Stimulated activated CD8-positive, alpha-beta memory T cell treated with anti-CD3 and anti-CD28 coated beads, Interleukin-15, amount 100 ng/mL, for 1 hour (primary cell): ENCODE measurements around the gene ANAPC2.

Experiments used
- DNase-seq: peaks from one replicate; pipeline ENCODE4 v3.0.0-alpha.2; 2020; ENCODE audit warnings: low read depth

The ANAPC2 gene

GRCh38 chr9:137192859-137193258, 4.5 kb upstream of the ANAPC2 start:
- DNase-seq: no peak

GRCh38 chr9:137192448-137192780, 4.1 kb upstream of the ANAPC2 start:
- no peak for DNase-seq

DNA sequence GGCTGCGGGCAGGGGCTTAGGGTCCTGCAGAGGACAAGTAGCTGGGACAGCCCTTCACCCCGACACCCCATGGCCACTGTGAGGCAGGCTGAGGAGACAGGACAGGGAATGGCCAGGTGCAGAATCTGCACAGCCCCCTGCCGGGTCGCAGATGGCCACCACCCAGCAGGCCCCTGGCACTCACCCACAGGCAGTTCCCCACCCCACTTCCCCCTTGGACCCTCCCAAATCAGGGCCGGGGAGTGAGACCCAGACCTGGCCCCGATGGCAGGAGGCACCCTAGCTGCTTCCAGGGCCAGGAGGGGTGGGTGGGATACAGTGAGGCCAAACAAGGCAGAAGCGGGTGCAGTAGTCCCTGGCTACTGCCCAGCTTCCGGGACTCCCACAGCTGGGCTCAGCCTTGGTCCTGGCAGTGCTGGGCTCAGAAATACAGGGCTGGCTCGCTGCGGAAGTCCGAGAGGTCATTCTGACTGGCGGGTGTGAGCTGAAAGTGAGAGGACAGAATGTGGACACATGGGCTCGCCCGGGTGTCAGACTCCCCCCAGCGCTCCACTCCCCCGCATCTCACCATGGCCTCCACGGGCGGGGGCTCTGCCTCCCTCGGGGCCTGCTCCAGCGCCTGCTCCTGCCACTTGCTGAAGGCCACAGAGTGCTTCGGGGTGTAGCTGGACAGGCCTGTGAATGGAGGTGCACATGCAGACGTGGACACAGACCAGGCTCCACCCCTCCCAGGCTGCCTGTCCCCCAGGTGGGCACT, 3.5 kb upstream of the ANAPC2 start:
- DNase-seq: no peak

- DNase-seq: no peak
These were observed 2.9 kb upstream of the ANAPC2 start for GRCh38 chr9:137191245-137191644.

- DNase-seq: no peak
These were observed 2.0 kb upstream of the ANAPC2 start for GRCh38 chr9:137190315-137190856.

DNA sequence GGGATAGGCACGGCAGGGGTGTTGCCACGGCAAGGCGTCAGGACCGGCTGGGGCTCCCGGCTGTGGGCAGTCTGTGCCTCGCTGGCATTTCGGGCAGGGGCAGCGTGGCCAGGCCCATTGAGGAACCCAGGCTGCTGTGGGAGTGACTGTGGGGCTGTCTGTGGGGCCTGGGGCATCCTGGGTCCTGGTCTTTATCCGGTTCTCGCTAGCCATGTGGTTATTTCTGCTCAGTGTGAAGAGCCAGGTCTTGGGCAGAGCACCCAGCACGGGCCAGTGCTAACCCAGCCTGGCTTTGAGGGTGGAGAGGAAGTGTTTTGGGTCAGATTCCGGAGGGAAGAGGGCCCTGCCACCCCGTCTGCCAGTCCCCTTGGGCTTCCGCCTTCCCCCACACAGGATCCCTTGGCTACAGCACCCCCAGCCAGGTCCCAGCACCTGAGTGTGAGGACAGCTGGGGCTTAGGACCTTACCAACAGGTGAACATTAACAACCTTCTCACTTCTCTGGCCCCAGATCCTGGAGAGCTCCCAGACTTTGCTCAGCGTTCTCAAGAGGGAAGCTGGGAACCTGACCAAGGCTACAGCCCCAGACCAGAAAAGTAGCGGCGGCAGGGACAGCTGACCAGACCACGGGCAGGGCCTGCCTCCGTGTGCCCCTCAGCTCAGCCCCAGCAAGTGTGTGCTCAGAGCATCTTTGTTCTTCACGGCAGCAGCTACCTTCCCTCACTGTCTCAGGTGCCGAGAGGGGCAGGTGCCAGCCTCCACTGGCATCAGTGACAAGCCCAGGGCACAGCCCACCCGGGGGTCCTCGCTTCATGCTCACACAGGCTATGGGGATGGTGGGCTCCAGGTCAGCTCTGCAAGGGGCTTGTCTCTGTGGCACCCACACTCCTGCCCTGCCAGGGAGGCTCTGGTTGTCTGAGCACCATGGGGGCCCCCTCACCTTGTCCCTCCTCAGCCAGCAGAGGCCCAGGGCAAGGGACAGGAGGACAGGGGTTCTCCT, 1.2 kb upstream of the ANAPC2 start:
- no peak for DNase-seq

- no peak for DNase-seq
These were observed 272 bp downstream of the ANAPC2 start for GRCh38 chr9:137188086-137188489.

DNA sequence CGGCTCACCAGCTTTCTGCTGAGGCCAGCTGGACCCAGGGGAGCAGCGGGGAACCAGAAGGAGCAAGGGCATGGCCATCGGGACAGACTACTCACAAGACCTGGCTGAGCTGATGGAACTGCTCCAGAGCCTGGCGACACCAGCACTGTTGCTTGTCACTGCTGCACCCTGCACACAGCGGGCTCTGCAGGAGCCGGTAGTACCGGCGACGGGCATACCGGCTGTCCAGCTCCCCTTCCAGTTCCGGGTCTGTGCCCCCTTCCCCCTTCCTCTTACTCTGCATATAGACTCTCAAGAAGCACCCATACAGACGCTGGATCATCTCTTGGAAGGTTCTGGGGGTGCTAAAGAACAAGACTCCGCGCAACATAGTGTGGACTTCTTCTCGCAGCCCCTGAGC, 974 bp downstream of the ANAPC2 start:
- DNase-seq: no peak

- no peak for DNase-seq
These were observed 2.0 kb downstream of the ANAPC2 start for GRCh38 chr9:137186385-137186784.

- no peak for DNase-seq
These were observed 2.4 kb downstream of the ANAPC2 start for GRCh38 chr9:137185921-137186320.

DNA sequence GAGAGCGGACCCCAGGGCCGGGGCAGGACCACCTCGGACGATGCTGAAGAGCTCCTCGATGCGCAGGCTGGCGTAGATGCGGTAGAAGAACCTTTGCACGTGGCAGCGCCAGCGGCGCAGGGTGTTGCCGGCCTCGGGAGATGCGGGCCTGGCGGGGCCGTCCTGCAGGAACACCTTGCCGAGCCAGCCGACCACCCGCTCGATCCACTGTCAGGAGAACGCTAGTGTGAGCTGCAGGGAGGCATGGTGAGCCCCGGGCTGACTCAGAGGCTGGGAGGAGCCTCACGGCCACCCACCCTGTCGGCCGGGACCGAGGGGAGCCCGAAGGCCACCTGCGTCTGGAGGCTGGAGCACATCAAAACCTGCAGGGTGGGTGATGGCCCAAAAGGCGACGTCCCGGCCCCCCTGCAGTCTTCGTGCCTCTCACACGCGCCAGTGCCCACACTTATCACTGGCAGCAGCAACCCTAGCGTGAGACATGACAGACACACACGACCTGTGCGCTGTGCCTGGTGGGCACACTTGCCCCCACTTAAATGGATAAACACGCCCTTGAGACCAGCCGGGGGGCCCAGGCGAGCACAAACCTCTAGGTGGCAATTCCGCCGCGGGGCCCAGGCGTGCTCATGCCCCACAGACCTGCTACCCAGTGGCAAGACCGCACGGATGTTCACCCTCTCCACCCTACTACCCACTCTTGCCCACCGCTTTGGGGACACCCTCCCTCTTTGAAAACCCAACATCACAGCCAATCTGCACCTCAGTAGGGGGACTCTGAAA, 3.3 kb downstream of the ANAPC2 start:
- DNase-seq: no peak

DNA sequence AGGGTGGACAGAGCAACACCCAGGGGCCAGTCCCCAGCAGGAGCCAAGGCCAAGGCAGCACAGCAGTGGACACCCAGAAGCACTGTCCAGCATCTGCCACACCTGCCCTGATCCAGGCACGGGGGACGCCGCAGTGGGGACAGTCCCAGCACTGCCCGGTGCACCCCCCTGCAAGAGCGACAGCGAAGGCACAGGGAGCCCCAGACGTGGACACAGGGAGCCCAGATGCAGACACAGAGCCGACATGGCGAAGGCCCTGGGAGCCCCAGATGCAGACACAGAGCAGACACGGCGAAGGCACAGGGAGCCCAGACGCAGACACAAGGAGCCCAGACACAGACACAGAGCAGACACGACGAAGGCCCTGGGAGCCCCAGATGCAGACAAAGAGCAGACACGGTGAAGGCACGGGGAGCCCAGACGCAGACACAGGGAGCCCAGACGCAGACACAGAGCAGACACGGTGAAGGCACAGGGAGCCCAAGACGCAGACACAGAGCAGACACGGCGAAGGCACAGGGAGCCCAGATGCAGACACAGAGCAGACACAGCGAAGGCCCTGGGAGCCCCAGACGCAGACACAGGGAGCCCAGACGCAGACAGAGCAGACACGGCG, 4.3 kb downstream of the ANAPC2 start:
- DNase-seq: no peak

- DNase-seq: no peak
These were observed 5.5 kb downstream of the ANAPC2 start for GRCh38 chr9:137182836-137183235.

DNA sequence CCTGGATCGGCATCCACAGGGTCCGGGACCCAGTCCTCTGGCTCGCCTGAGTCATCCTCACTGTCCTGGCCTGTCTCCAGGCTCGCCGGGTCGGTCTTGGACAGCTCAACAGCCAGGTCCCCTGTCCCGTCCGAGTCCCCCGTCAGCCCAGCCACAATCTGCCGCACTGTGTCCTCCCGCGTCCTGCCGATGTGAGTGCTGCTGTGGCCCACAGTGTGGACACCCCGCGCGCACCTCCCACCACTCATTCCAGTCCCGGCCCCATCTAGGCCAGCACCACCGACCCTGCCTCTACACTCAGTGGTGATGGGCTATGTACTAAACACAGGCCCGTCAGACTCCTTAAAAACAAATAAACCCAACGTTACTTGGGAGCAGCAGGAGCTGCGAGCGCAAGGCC, 6.7 kb downstream of the ANAPC2 start:
- no peak for DNase-seq

- no peak for DNase-seq
These were observed 7.9 kb downstream of the ANAPC2 start for GRCh38 chr9:137180491-137180890.

DNA sequence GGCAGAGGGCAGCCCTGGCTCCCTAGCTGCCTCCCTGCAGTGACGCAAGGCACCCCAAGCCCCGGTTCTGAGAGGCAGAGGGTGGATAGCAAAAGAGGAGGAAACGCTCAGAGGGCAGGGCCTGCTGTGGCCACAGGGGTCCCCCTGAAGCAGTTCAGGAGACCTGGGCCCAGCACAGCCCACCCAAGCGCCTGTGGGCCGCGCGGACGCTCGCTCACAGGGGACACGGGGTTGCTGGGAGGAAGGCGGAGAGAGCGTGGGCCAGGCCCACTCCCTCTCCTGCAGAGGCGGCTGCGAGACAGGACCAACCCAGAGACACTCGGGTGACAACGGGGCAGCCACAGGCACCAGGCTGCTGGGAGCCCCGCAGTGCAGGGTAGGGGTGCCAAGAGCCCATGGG, 8.6 kb downstream of the ANAPC2 start:
- DNase-seq: no peak

- DNase-seq: no peak
These were observed 9.3 kb downstream of the ANAPC2 start for GRCh38 chr9:137178939-137179630.

- no peak for DNase-seq
These were observed 10.0 kb downstream of the ANAPC2 start for GRCh38 chr9:137178201-137178938.

GRCh38 chr9:137176302-137177182, 11.8 kb downstream of the ANAPC2 start:
- DNase-seq: no peak
